HUES48 (cell line): Measurements from ENCODE around the gene NKX6-2.

Experiments used
- H3K27ac ChIP-seq: one replicate; pipeline ENCODE4 v1.7.0; 2013; ENCODE audit warnings: low read depth, low read length, inconsistent platforms
- H3K27me3 ChIP-seq: 2 replicates; pipeline ENCODE4 v1.6.1; 2013; ENCODE audit warnings: mild to moderate bottlenecking, low read length; ENCODE audit not compliant: control insufficient read depth, insufficient read depth
- H3K36me3 ChIP-seq: 2 replicates; pipeline ENCODE4 v1.6.1; 2013; ENCODE audit warnings: low read length; ENCODE audit not compliant: control insufficient read depth, insufficient read depth
- H3K4me1 ChIP-seq: 2 replicates; pipeline ENCODE4 v1.6.1; 2013; ENCODE audit warnings: mild to moderate bottlenecking, low read length; ENCODE audit not compliant: control insufficient read depth, insufficient read depth
- H3K4me3 ChIP-seq: 2 replicates; pipeline ENCODE4 v1.5.1; 2013; ENCODE audit warnings: mild to moderate bottlenecking, low read depth, low read length
- H3K9ac ChIP-seq: 2 replicates; pipeline ENCODE4 v1.6.1; 2013; ENCODE audit warnings: mild to moderate bottlenecking, low read depth, low read length, moderate library complexity
- H3K9me3 ChIP-seq: 2 replicates; pipeline ENCODE4 v1.6.1; 2013; ENCODE audit warnings: low read length; ENCODE audit not compliant: control insufficient read depth, insufficient read depth

Gene NKX6-2

GRCh38 chr10:132786884-132787494, 1.0 kb upstream of the NKX6-2 start:
- H3K4me1 ChIP-seq, result peaks cover 12% of the 10 kb centered on the region
- peak overlapping the region; percentile 29; the same call in 1 of the 2 replicates for H3K4me3 ChIP-seq
- peaks cover 93% of the 10 kb centered on the region for H3K27me3 ChIP-seq
- no peak overlapping the region for H3K9ac ChIP-seq
- no peaks in the 10 kb centered on the region for H3K9me3 ChIP-seq
- no peak overlapping the region for H3K27ac ChIP-seq
- no peaks in the 10 kb centered on the region for H3K36me3 ChIP-seq

- Histone ChIP-seq H3K4me3 (no peak overlapping the region), H3K4me1 (peaks cover 12% of the 10 kb centered on the region), H3K36me3 (no peaks in the 10 kb centered on the region), H3K9me3 (no peaks in the 10 kb centered on the region), H3K27ac (no peak overlapping the region), H3K9ac (no peak overlapping the region), H3K27me3 (peaks cover 96% of the 10 kb centered on the region)
Measured at GRCh38 chr10:132786476-132786883, 533 bp upstream of the NKX6-2 start.

GRCh38 chr10:132784866-132785722, 853 bp downstream of the NKX6-2 start:
- Histone ChIP-seq H3K4me3 (peak overlapping the region; percentile 35; the same call in 1 of the 2 replicates), H3K36me3 (no peaks in the 10 kb centered on the region), H3K27me3 (peaks cover 86% of the 10 kb centered on the region), H3K9ac (no peak overlapping the region), H3K4me1 (peaks cover 12% of the 10 kb centered on the region), H3K27ac (no peak overlapping the region), H3K9me3 (no peaks in the 10 kb centered on the region)

- H3K27ac ChIP-seq, result no peak overlapping the region
- peaks cover 78% of the 10 kb centered on the region for H3K27me3 ChIP-seq
- H3K36me3 ChIP-seq, result no peaks in the 10 kb centered on the region
- H3K4me1 ChIP-seq, result peaks cover 12% of the 10 kb centered on the region
- H3K4me3 ChIP-seq, result no peak overlapping the region
- no peak overlapping the region for H3K9ac ChIP-seq
- no peaks in the 10 kb centered on the region for H3K9me3 ChIP-seq
Measured at GRCh38 chr10:132783940-132784865, 1.7 kb downstream of the NKX6-2 start.

- peaks cover 12% of the 10 kb centered on the region for H3K4me1 ChIP-seq
- no peak overlapping the region for H3K4me3 ChIP-seq
- no peak overlapping the region for H3K9ac ChIP-seq
- H3K9me3 ChIP-seq, result no peaks in the 10 kb centered on the region
- no peak overlapping the region for H3K27ac ChIP-seq
- H3K27me3 ChIP-seq, result peaks cover 69% of the 10 kb centered on the region
- H3K36me3 ChIP-seq, result no peaks in the 10 kb centered on the region
Measured at GRCh38 chr10:132783165-132783939, 2.6 kb downstream of the NKX6-2 start.

- Histone ChIP-seq H3K9ac (no peak overlapping the region), H3K36me3 (no peaks in the 10 kb centered on the region), H3K4me1 (peaks cover 12% of the 10 kb centered on the region), H3K4me3 (no peak overlapping the region), H3K27ac (no peak overlapping the region), H3K27me3 (peaks cover 52% of the 10 kb centered on the region), H3K9me3 (no peaks in the 10 kb centered on the region)
Measured at GRCh38 chr10:132781556-132781955, 4.4 kb downstream of the NKX6-2 start.

GRCh38 chr10:132780356-132780755, 5.6 kb downstream of the NKX6-2 start:
- H3K27ac ChIP-seq, result no peak overlapping the region
- no peaks in the 10 kb centered on the region for H3K36me3 ChIP-seq
- peaks cover 43% of the 10 kb centered on the region for H3K27me3 ChIP-seq
- H3K9ac ChIP-seq, result no peak overlapping the region
- no peak overlapping the region for H3K4me3 ChIP-seq
- peaks cover 12% of the 10 kb centered on the region for H3K4me1 ChIP-seq
- H3K9me3 ChIP-seq, result no peaks in the 10 kb centered on the region

- no peaks in the 10 kb centered on the region for H3K9me3 ChIP-seq
- H3K4me1 ChIP-seq, result peaks cover 12% of the 10 kb centered on the region
- no peak overlapping the region for H3K4me3 ChIP-seq
- H3K9ac ChIP-seq, result no peak overlapping the region
- H3K36me3 ChIP-seq, result no peaks in the 10 kb centered on the region
- H3K27ac ChIP-seq, result no peak overlapping the region
- peaks cover 36% of the 10 kb centered on the region for H3K27me3 ChIP-seq
Measured at GRCh38 chr10:132779549-132780294, 6.2 kb downstream of the NKX6-2 start.

- no peak overlapping the region for H3K4me3 ChIP-seq
- H3K9me3 ChIP-seq, result no peaks in the 10 kb centered on the region
- no peak overlapping the region for H3K9ac ChIP-seq
- no peak overlapping the region for H3K27ac ChIP-seq
- H3K27me3 ChIP-seq, result peaks cover 14% of the 10 kb centered on the region
- H3K4me1 ChIP-seq, result no peaks in the 10 kb centered on the region
- H3K36me3 ChIP-seq, result no peaks in the 10 kb centered on the region
Measured at GRCh38 chr10:132777441-132777840, 8.5 kb downstream of the NKX6-2 start.

GRCh38 chr10:132776821-132777220, 9.1 kb downstream of the NKX6-2 start:
- Histone ChIP-seq H3K27me3 (peaks cover 7% of the 10 kb centered on the region; the same call in 1 of the 2 replicates), H3K36me3 (no peaks in the 10 kb centered on the region), H3K9ac (no peak overlapping the region), H3K4me3 (no peak overlapping the region), H3K9me3 (no peaks in the 10 kb centered on the region), H3K4me1 (no peaks in the 10 kb centered on the region), H3K27ac (no peak overlapping the region)
